GM12878 (cell line): ENCODE data around the gene SH2B2. TPM values are rescaled to one million over a fixed set of nuclear protein-coding genes. Genes with fewer than 3 reads are reported as not detected.

ENCODE experiments used
- ATF7 ChIP-seq: fragments of 450-650 bp; IDR thresholded peaks from 2 replicates; pipeline ENCODE4 v1.6.1; 2016; ENCODE audit warnings: low read depth, mild to moderate bottlenecking
- BHLHE40 ChIP-seq, 2 experiments: fragments of 450-650 bp in 1 of 2; IDR thresholded peaks; 2 replicates each; pipeline ENCODE4 v1.6.1; 2011 to 2017; ENCODE audit warnings: low read depth in 2 of 2, borderline replicate concordance in 1 of 2, improper control_type of control experiment in 1 of 2, low read length in 1 of 2, mild to moderate bottlenecking in 1 of 2
- CHD2 ChIP-seq: IDR thresholded peaks from 2 replicates; pipeline ENCODE4 v1.6.1; 2011; ENCODE audit warnings: low read depth, low read length, improper control_type of control experiment, borderline replicate concordance
- CREB1 ChIP-seq: IDR thresholded peaks from 2 replicates; pipeline ENCODE4 v1.6.1; 2012; ENCODE audit warnings: low read depth, mild to moderate bottlenecking, inconsistent platforms
- EP300 ChIP-seq, 2 experiments: fragments of 150-350 bp in 1 of 2; IDR thresholded peaks; 2 replicates each; pipeline ENCODE4 v1.6.1; 2011 to 2012; ENCODE audit warnings: low read depth in 2 of 2, low read length in 2 of 2, borderline replicate concordance in 1 of 2, improper control_type of control experiment in 1 of 2, inconsistent platforms in 1 of 2; ENCODE audit not compliant: control insufficient read depth in 1 of 2
- FOS ChIP-seq: IDR thresholded peaks from 3 replicates; pipeline ENCODE4 v1.6.1; 2011; ENCODE audit warnings: borderline replicate concordance; ENCODE audit not compliant: insufficient read length; ENCODE audit errors: extremely low read depth
- GABPA ChIP-seq: IDR thresholded peaks from 2 replicates; pipeline ENCODE4 v1.6.1; 2014; ENCODE audit warnings: antibody characterized with exemption, low read depth, mild to moderate bottlenecking, inconsistent platforms
- HCFC1 ChIP-seq: fragments of 150-350 bp; IDR thresholded peaks from 2 replicates; pipeline ENCODE4 v1.6.1; 2014; ENCODE audit warnings: low read length
- MEF2B ChIP-seq: fragments of 450-650 bp; IDR thresholded peaks from 2 replicates; pipeline ENCODE4 v1.6.1; 2018; ENCODE audit warnings: mild to moderate bottlenecking, moderate library complexity; ENCODE audit not compliant: partially characterized antibody, poor library complexity, severe bottlenecking
- NFYA ChIP-seq: IDR thresholded peaks from 2 replicates; pipeline ENCODE4 v1.6.1; 2011; ENCODE audit warnings: low read depth, mild to moderate bottlenecking, low read length, improper control_type of control experiment, borderline replicate concordance
- NR2F1 ChIP-seq: fragments of 450-650 bp; conservative IDR thresholded peaks from 2 replicates; pipeline ENCODE4 v1.6.1; 2017; ENCODE audit warnings: mild to moderate bottlenecking
- NRF1 ChIP-seq: conservative IDR thresholded peaks from 2 replicates; pipeline ENCODE4 v1.6.1; 2011; ENCODE audit warnings: mild to moderate bottlenecking, low read depth, low read length, improper control_type of control experiment
- POU2F2 ChIP-seq: IDR thresholded peaks from 3 replicates; pipeline ENCODE4 v1.6.1; 2011; ENCODE audit warnings: low read depth, mild to moderate bottlenecking, low read length, borderline replicate concordance
- RAD51 ChIP-seq: fragments of 450-650 bp; IDR thresholded peaks from 2 replicates; pipeline ENCODE4 v1.6.1; 2016; ENCODE audit warnings: moderate library complexity, mild to moderate bottlenecking, inconsistent platforms
- YBX1 ChIP-seq: fragments of 450-650 bp; IDR thresholded peaks from 2 replicates; pipeline ENCODE4 v1.6.1; 2016; ENCODE audit warnings: antibody characterized with exemption
- ZNF217 ChIP-seq: fragments of 450-650 bp; IDR thresholded peaks from 2 replicates; pipeline ENCODE4 v1.6.1; 2017; ENCODE audit warnings: antibody characterized with exemption, mild to moderate bottlenecking
- ZNF622 ChIP-seq: fragments of 450-650 bp; IDR thresholded peaks from 2 replicates; pipeline ENCODE4 v1.6.1; 2017; ENCODE audit warnings: mild to moderate bottlenecking, inconsistent platforms
- ZSCAN29 ChIP-seq: fragments of 450-650 bp; IDR thresholded peaks from 2 replicates; pipeline ENCODE4 v1.6.1; 2017; ENCODE audit warnings: mild to moderate bottlenecking, moderate library complexity
- polyA plus RNA-seq, 11 experiments: library from polyadenylated mRNA; depleted of rRNA in 4 of 11; unstranded in 6 of 11; stranded (reverse) in 5 of 11; fragments of >200 nt; fragmentation: Nextera tagmentation in 4 of 11; fragmentation: Illumina TruSeq in 1 of 11; extraction: Ambion mirVana in 4 of 11; extraction: Trizol in 1 of 11; gene quantifications; 1 replicate in 1 of 11; 2 replicates in 10 of 11; pipeline versions ENCODE4 v1.2.1 to v1.2.3, GENCODE V29; 2011 to 2016; ENCODE audit warnings: inconsistent platforms in 2 of 11, missing spikeins in 2 of 11, low read depth in 1 of 11
- total RNA-seq, 4 experiments: library from RNA; depleted of rRNA in 3 of 4; stranded (reverse); fragments of >200 nt in 3 of 4; fragmentation: Illumina TruSeq in 1 of 4; extraction: Trizol in 1 of 4; gene quantifications; 2 replicates each; pipeline versions ENCODE4 v1.2.1 to v1.2.3, GENCODE V29; 2013 to 2021
- TF ChIP-seq, protein P1 (sequence below): fragments of 450-650 bp; IDR thresholded peaks from 2 replicates; pipeline ENCODE4 v1.6.1; 2017; ENCODE audit warnings: mild to moderate bottlenecking, moderate library complexity
- TF ChIP-seq, protein P2 (sequence below): fragments of 450-650 bp; formaldehyde crosslinking; IDR thresholded peaks from 2 replicates; pipeline ENCODE4 v1.4.0; 2020; ENCODE audit warnings: mild to moderate bottlenecking, moderate library complexity
- TF ChIP-seq, protein P3 (sequence below): IDR thresholded peaks from 2 replicates; pipeline ENCODE4 v1.6.1; 2012; ENCODE audit warnings: low read length, inconsistent platforms

The SH2B2 gene
- total and polyA plus RNA-seq, 10 of the 15 experiments (the other 5 are each of a cell fraction or from before 2014, with no cell fraction given), result 0.13 to 55.1 (median 7.4) TPM; not detected in 1

DNA sequence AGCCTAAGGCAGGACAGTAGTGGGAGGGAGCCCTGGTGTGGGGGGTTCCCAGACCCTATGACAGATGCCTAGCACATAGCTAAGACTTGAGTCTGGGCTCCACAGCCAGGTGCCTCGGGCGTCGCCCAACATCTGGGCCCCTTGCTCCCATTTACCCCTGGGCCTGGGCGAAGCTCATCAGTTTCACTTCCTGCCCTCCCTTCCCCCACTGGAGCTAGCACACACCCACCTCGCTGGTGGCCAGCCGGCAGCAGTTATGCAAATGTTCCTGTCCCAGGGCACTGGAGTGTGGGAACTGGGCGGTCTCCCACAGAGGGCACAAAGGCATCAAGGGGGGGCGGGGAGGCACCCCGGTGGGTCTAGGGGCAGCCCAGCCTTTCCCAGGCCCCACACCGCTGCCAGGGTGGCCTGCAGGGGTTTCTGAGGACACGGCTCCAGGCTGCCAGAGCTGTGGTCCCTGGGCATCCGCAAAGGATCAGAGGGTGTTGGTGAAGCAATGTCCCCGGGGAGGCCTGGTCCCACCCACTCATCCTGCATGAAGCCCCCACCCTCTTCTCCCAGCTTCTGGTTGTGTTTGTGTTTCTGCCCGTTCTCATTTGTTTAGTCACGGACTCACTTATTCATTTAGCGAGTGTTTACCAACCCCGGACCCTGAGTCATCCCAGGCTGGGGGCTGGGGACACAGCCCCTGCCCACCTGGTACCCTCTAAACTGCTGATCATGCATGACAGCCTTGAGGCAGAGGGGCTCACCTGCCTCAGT lies 20.4 kb downstream of the SH2B2 start (continued):
- no peak for TF ChIP-seq ZSCAN29
- TF ChIP-seq, protein P1, sequence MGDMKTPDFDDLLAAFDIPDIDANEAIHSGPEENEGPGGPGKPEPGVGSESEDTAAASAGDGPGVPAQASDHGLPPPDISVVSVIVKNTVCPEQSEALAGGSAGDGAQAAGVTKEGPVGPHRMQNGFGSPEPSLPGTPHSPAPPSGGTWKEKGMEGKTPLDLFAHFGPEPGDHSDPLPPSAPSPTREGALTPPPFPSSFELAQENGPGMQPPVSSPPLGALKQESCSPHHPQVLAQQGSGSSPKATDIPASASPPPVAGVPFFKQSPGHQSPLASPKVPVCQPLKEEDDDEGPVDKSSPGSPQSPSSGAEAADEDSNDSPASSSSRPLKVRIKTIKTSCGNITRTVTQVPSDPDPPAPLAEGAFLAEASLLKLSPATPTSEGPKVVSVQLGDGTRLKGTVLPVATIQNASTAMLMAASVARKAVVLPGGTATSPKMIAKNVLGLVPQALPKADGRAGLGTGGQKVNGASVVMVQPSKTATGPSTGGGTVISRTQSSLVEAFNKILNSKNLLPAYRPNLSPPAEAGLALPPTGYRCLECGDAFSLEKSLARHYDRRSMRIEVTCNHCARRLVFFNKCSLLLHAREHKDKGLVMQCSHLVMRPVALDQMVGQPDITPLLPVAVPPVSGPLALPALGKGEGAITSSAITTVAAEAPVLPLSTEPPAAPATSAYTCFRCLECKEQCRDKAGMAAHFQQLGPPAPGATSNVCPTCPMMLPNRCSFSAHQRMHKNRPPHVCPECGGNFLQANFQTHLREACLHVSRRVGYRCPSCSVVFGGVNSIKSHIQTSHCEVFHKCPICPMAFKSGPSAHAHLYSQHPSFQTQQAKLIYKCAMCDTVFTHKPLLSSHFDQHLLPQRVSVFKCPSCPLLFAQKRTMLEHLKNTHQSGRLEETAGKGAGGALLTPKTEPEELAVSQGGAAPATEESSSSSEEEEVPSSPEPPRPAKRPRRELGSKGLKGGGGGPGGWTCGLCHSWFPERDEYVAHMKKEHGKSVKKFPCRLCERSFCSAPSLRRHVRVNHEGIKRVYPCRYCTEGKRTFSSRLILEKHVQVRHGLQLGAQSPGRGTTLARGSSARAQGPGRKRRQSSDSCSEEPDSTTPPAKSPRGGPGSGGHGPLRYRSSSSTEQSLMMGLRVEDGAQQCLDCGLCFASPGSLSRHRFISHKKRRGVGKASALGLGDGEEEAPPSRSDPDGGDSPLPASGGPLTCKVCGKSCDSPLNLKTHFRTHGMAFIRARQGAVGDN, result peak; percentile 99
- TF ChIP-seq ZNF622, result no peak
- peak; percentile 69 for TF ChIP-seq CREB1
- peak; percentile 96 for TF ChIP-seq MEF2B
- TF ChIP-seq RAD51, result no peak
- no peak for TF ChIP-seq YBX1
- TF ChIP-seq NRF1, result no peak
- TF ChIP-seq ZNF217, result peak; percentile 80
- no peak for TF ChIP-seq GABPA
- no peak for TF ChIP-seq FOS
- TF ChIP-seq ATF7, result peak; percentile 57; the same call in 1 of the 2 replicates
- TF ChIP-seq CHD2, result peak; percentile 95
- TF ChIP-seq NFYA, result no peak
- TF ChIP-seq EP300 (IDR thresholded peaks at IDR 0.05; ENCODE audit: borderline replicate concordance in 1 of 2, control insufficient read depth in 1 of 2, low read depth in 2 of 2, low read length in 2 of 2), result peak; percentile 91 to 93
- TF ChIP-seq, protein P2, sequence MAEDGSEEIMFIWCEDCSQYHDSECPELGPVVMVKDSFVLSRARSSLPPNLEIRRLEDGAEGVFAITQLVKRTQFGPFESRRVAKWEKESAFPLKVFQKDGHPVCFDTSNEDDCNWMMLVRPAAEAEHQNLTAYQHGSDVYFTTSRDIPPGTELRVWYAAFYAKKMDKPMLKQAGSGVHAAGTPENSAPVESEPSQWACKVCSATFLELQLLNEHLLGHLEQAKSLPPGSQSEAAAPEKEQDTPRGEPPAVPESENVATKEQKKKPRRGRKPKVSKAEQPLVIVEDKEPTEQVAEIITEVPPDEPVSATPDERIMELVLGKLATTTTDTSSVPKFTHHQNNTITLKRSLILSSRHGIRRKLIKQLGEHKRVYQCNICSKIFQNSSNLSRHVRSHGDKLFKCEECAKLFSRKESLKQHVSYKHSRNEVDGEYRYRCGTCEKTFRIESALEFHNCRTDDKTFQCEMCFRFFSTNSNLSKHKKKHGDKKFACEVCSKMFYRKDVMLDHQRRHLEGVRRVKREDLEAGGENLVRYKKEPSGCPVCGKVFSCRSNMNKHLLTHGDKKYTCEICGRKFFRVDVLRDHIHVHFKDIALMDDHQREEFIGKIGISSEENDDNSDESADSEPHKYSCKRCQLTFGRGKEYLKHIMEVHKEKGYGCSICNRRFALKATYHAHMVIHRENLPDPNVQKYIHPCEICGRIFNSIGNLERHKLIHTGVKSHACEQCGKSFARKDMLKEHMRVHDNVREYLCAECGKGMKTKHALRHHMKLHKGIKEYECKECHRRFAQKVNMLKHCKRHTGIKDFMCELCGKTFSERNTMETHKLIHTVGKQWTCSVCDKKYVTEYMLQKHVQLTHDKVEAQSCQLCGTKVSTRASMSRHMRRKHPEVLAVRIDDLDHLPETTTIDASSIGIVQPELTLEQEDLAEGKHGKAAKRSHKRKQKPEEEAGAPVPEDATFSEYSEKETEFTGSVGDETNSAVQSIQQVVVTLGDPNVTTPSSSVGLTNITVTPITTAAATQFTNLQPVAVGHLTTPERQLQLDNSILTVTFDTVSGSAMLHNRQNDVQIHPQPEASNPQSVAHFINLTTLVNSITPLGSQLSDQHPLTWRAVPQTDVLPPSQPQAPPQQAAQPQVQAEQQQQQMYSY (CRISPR knock-in tag), result no peak
- TF ChIP-seq, protein P3, sequence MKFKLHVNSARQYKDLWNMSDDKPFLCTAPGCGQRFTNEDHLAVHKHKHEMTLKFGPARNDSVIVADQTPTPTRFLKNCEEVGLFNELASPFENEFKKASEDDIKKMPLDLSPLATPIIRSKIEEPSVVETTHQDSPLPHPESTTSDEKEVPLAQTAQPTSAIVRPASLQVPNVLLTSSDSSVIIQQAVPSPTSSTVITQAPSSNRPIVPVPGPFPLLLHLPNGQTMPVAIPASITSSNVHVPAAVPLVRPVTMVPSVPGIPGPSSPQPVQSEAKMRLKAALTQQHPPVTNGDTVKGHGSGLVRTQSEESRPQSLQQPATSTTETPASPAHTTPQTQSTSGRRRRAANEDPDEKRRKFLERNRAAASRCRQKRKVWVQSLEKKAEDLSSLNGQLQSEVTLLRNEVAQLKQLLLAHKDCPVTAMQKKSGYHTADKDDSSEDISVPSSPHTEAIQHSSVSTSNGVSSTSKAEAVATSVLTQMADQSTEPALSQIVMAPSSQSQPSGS, result peak; percentile 43; the same call in 1 of the 2 replicates
- TF ChIP-seq NR2F1, result peak; percentile 94
- TF ChIP-seq POU2F2, result peak; percentile 100
- peak; percentile 83 to 85 for TF ChIP-seq BHLHE40 (IDR thresholded peaks at IDR 0.05; ENCODE audit: borderline replicate concordance in 1 of 2, low read depth in 2 of 2, low read length in 1 of 2)
- TF ChIP-seq HCFC1, result no peak
